Aorta (tissue), 5 donors: ENCODE results near the gene ASS1. TPM values are rescaled to one million over a fixed set of nuclear protein-coding genes. Genes with fewer than 3 reads are reported as not detected.
A peak's percentile ranks its signal among the peaks of the same experiment; 100 is the strongest.
"Not testable (repeated sequence)": the region's sequence is repeated elsewhere in the genome, so short reads cannot be mapped to it uniquely, and the experiment has no call there.

Experiments used
- ATAC-seq: fragments of 200-7000 bp; cut with Tn5 transposase; one replicate; pipeline ENCODE4 v1.9.1; 2022; ENCODE audit warnings: moderate library complexity; ENCODE audit not compliant: low FRiP score
- DNase-seq, 2 donors: peaks; one replicate each; pipeline ENCODE4 v3.0.0-alpha.2; 2020
- H3K27ac ChIP-seq, 2 donors: one replicate each; pipeline ENCODE4 v1.5.1; 2013; ENCODE audit warnings: low read length in 2 of 2, mild to moderate bottlenecking in 2 of 2, moderate library complexity in 2 of 2, control low read depth in 1 of 2, inconsistent platforms in 1 of 2, low read depth in 1 of 2
- H3K27me3 ChIP-seq, 2 donors: one replicate each; pipeline ENCODE4 v1.6.1; 2013; ENCODE audit warnings: control low read depth in 1 of 2, low read length in 1 of 2, mild to moderate bottlenecking in 1 of 2, moderate library complexity in 1 of 2; ENCODE audit not compliant: insufficient read depth in 2 of 2, control insufficient read depth in 1 of 2
- H3K36me3 ChIP-seq, 2 donors: one replicate each; pipeline ENCODE4 v1.6.1; 2013; ENCODE audit warnings: control low read depth in 1 of 2, low read length in 1 of 2, mild to moderate bottlenecking in 1 of 2; ENCODE audit not compliant: insufficient read depth in 2 of 2, control insufficient read depth in 1 of 2
- H3K4me1 ChIP-seq, 2 donors: one replicate each; pipeline ENCODE4 v1.6.1; 2013; ENCODE audit warnings: low read length in 2 of 2, control low read depth in 1 of 2, mild to moderate bottlenecking in 1 of 2, moderate library complexity in 1 of 2; ENCODE audit not compliant: insufficient read depth in 2 of 2, control insufficient read depth in 1 of 2
- H3K4me3 ChIP-seq, 2 donors: one replicate each; pipeline ENCODE4 v1.5.1; 2013; ENCODE audit warnings: low read length in 2 of 2, control low read depth in 1 of 2, mild to moderate bottlenecking in 1 of 2
- H3K9me3 ChIP-seq: one replicate; pipeline ENCODE4 v1.6.1; 2013; ENCODE audit warnings: mild to moderate bottlenecking, low read length; ENCODE audit not compliant: control insufficient read depth
- WGBS, 2 donors: extraction: QIAGEN DNeasy Blood & Tissue Kit; methylation state at CpG; one replicate each; pipeline ENCODE4 v1.1.7; 2013; 5-methylcytosine and 5-hydroxymethylcytosine counted together
- intact Hi-C, 2 donors: fragments of 100-400 bp; cut with DNase I; formaldehyde crosslinking; loops; one replicate each; pipeline versions ENCODE4 v1.14.2 to v1.15.0; 2022
- long read RNA-seq, 2 donors: library from polyadenylated mRNA; unstranded; transcript quantifications; one replicate each; pipeline ENCODE4 v2.0.0, GENCODE V29; 2020 to 2021
- polyA plus RNA-seq, 2 donors: library from polyadenylated mRNA; stranded (reverse); fragments of 200-250 nt; gene quantifications; one replicate each; pipeline ENCODE4 v1.2.3, GENCODE V29; 2013
- total RNA-seq, 2 donors: library from RNA; stranded (reverse); fragmentation: NEBNext Ultra II Directional; extraction: Animal tissue kit (Norgen Biotek cat#: 25700); gene quantifications; one replicate each; pipeline ENCODE4 v1.2.1, GENCODE V29; 2021
- donor health status: healthy with polysubstance abuse.
- donor health status: Bipolar disorder and iron deficiency.
- donor health status: DM: no; HTN: no; CAD: no.
- donor health status: DM: no; HTN: no; CAD: no.
- donor health status: DM: yes; HTN: yes; CAD: no.

ASS1 gene
- total RNA-seq, result 10 to 100 TPM; 52.0 to 99.0 TPM
- polyA plus RNA-seq, result 10 to 100 TPM; 76.1 to 81.0 TPM
- long read RNA-seq, donor 1, transcript ASS1-203 (16 exons, 1,548 nt), result minor isoform, 18 of 488 reads
- long read RNA-seq, donor 1, transcript ASS1-201 (15 exons, 1,564 nt), result major isoform, 408 of 488 reads
- long read RNA-seq, donor 1, partial matches to known transcripts, result 29 of 488 reads
- long read RNA-seq, donor 1, other reads (novel, unspliced or antisense), result 33 of 488 reads
- long read RNA-seq, donor 2, transcript ASS1-201 (15 exons, 1,564 nt), result major isoform, 44 of 68 reads
- long read RNA-seq, donor 2, partial matches to known transcripts, result 8 of 68 reads
- long read RNA-seq, donor 2, other reads (novel, unspliced or antisense), result 14 of 68 reads

- ATAC-seq (peak; percentile 81), DNase-seq (peak; percentile 72 to 90)
- no peaks in the 10 kb centered on the region for H3K4me1 ChIP-seq
- no peaks in the 10 kb centered on the region for H3K36me3 ChIP-seq
- H3K27ac ChIP-seq, result peak within 1 kb of the TSS in 1 of 2 donors; percentile 65
- 0 to 1% methylated on average over 47 to 66 of the region's 66 CpGs for WGBS, 2 donors
- intact Hi-C loops, result no loop called here
- H3K4me3 ChIP-seq, result peak within 1 kb of the TSS; percentile 19 to 72
- no peaks in the 10 kb centered on the region for H3K27me3 ChIP-seq
- H3K9me3 ChIP-seq, result peaks cover 2% of the 10 kb centered on the region
Observed at GRCh38 chr9:130444565-130445221, at the start of gene ASS1. TSS of gene ASS1 (plus strand) at chr9:130444961. CDS start at chr9:130452229, 7,268 bp downstream.

- 93% methylated on average over 23 to 26 of the region's 26 CpGs for WGBS, 2 donors
- intact Hi-C loops, result no loop called here
- no peaks in the 10 kb centered on the region for H3K9me3 ChIP-seq
- H3K27ac ChIP-seq, result no peak overlapping the region
- no peak overlapping the region for H3K4me3 ChIP-seq
- no peak for ATAC-seq
- DNase-seq, result no peak
- H3K27me3 ChIP-seq, result no peaks in the 10 kb centered on the region
- no peaks in the 10 kb centered on the region for H3K36me3 ChIP-seq
- no peaks in the 10 kb centered on the region for H3K4me1 ChIP-seq
Observed at GRCh38 chr9:130395810-130396435, 48.8 kb upstream of the ASS1 start.

GRCh38 chr9:130396581-130396980, 48.2 kb upstream of the ASS1 start:
- H3K4me1 ChIP-seq, result no peaks in the 10 kb centered on the region
- H3K4me3 ChIP-seq, result no peak overlapping the region
- H3K27me3 ChIP-seq, result no peaks in the 10 kb centered on the region
- DNase-seq (no peak), ATAC-seq (no peak)
- no peaks in the 10 kb centered on the region for H3K36me3 ChIP-seq
- H3K9me3 ChIP-seq, result no peaks in the 10 kb centered on the region
- intact Hi-C loops, result no loop called here
- 93 to 96% methylated on average over 4 of the region's 4 CpGs for WGBS, 2 donors
- H3K27ac ChIP-seq, result no peak overlapping the region

- ATAC-seq, result no peak
- no peaks in the 10 kb centered on the region for H3K4me1 ChIP-seq
- no peak overlapping the region for H3K27ac ChIP-seq
- WGBS, 2 donors, result 77 to 82% methylated on average over 17 of the region's 17 CpGs
- H3K4me3 ChIP-seq, result no peak overlapping the region
- H3K9me3 ChIP-seq, result no peaks in the 10 kb centered on the region
- H3K36me3 ChIP-seq, result no peaks in the 10 kb centered on the region
- H3K27me3 ChIP-seq, result no peaks in the 10 kb centered on the region
- intact Hi-C loops, result no loop called here
- DNase-seq, result no peak
Observed at GRCh38 chr9:130398487-130399240, 46.1 kb upstream of the ASS1 start.

GRCh38 chr9:130399768-130400167, 45.0 kb upstream of the ASS1 start:
- DNase-seq (no peak), ATAC-seq (no peak)
- no peak overlapping the region for H3K27ac ChIP-seq
- H3K4me3 ChIP-seq, result no peak overlapping the region
- H3K27me3 ChIP-seq, result no peaks in the 10 kb centered on the region
- no peaks in the 10 kb centered on the region for H3K4me1 ChIP-seq
- H3K36me3 ChIP-seq, result no peaks in the 10 kb centered on the region
- intact Hi-C loops, result no loop called here
- H3K9me3 ChIP-seq, result no peaks in the 10 kb centered on the region
- WGBS, 2 donors, result 69 to 74% methylated on average over 8 of the region's 8 CpGs

GRCh38 chr9:130400870-130401269, 43.9 kb upstream of the ASS1 start:
- no peaks in the 10 kb centered on the region for H3K4me1 ChIP-seq
- no peak for DNase-seq
- no peaks in the 10 kb centered on the region for H3K9me3 ChIP-seq
- H3K4me3 ChIP-seq, result no peak overlapping the region
- intact Hi-C loops, result no loop called here
- H3K27ac ChIP-seq, result no peak overlapping the region
- no peak for ATAC-seq
- no peaks in the 10 kb centered on the region for H3K36me3 ChIP-seq
- 94 to 95% methylated on average over 8 of the region's 8 CpGs for WGBS, 2 donors
- H3K27me3 ChIP-seq, result no peaks in the 10 kb centered on the region

GRCh38 chr9:130401742-130402141, 43.0 kb upstream of the ASS1 start:
- ATAC-seq, H3K27ac ChIP-seq, H3K36me3 ChIP-seq, H3K4me1 ChIP-seq, H3K27me3 ChIP-seq, DNase-seq, H3K4me3 ChIP-seq, intact Hi-C loops, H3K9me3 ChIP-seq: not testable (repeated sequence)
- WGBS, 2 donors, result 92 to 97% methylated on average over 3 of the region's 3 CpGs

- WGBS, 2 donors, result 90 to 92% methylated on average over 3 of the region's 3 CpGs
- no peaks in the 10 kb centered on the region for H3K9me3 ChIP-seq
- DNase-seq (no peak), ATAC-seq (no peak)
- no peak overlapping the region for H3K27ac ChIP-seq
- intact Hi-C loops, result no loop called here
- no peaks in the 10 kb centered on the region for H3K36me3 ChIP-seq
- H3K4me1 ChIP-seq, result no peaks in the 10 kb centered on the region
- H3K27me3 ChIP-seq, result no peaks in the 10 kb centered on the region
- no peak overlapping the region for H3K4me3 ChIP-seq
Observed at GRCh38 chr9:130402243-130402642, 42.5 kb upstream of the ASS1 start.
